ENCODE measurements around the gene SBNO1.

DNA sequence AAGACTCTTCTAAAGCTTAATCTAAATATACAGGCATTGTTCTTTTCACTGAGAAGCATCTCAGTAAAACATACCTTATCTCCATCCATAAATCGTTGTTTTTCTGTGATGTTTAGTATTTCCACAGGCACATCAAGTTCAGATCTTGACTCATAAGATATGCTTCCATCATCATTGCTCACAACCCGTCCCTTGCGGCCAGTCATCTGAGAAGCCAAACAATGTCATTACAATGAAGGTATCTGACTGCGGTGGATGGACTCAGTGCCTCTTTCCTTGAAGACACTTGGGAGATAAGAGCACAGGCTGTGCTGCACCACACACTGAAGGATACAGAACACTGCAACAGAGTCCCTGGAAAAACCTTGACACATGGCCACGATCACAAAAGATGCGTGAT is 44.8 kb downstream of the SBNO1 start:
- TF ChIP-seq POLR2A (IDR thresholded peaks at IDR 0.05) (no peak), POLR2AphosphoS5 (IDR thresholded peaks at IDR 0.05) (no peak)
- TF ChIP-seq, protein P1, sequence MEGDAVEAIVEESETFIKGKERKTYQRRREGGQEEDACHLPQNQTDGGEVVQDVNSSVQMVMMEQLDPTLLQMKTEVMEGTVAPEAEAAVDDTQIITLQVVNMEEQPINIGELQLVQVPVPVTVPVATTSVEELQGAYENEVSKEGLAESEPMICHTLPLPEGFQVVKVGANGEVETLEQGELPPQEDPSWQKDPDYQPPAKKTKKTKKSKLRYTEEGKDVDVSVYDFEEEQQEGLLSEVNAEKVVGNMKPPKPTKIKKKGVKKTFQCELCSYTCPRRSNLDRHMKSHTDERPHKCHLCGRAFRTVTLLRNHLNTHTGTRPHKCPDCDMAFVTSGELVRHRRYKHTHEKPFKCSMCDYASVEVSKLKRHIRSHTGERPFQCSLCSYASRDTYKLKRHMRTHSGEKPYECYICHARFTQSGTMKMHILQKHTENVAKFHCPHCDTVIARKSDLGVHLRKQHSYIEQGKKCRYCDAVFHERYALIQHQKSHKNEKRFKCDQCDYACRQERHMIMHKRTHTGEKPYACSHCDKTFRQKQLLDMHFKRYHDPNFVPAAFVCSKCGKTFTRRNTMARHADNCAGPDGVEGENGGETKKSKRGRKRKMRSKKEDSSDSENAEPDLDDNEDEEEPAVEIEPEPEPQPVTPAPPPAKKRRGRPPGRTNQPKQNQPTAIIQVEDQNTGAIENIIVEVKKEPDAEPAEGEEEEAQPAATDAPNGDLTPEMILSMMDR (IDR thresholded peaks at IDR 0.05) = no peak
